Stimulated activated CD4-positive, alpha-beta T cell treated with anti-CD3 and anti-CD28 coated beads, Interleukin-15, amount 100 ng/mL, for 24 hours (primary cell): ENCODE measurements around the gene CEP164.
"Not testable (repeated sequence)": the region's sequence is repeated elsewhere in the genome, so short reads cannot be mapped to it uniquely, and the experiment has no call there.

ENCODE experiments used
- DNase-seq: peaks from one replicate; pipeline ENCODE4 v3.0.0-alpha.2; 2020

Gene CEP164

GRCh38 chr11:117369534-117369933, 41.9 kb downstream of the CEP164 start:
- DNase-seq: no peak

GRCh38 chr11:117371453-117371852, 43.8 kb downstream of the CEP164 start:
- no peak for DNase-seq

GRCh38 chr11:117374316-117375055, 46.8 kb downstream of the CEP164 start:
- DNase-seq: no peak

GRCh38 chr11:117375960-117376359, 48.3 kb downstream of the CEP164 start:
- DNase-seq: no peak

- DNase-seq: no peak
Measured at GRCh38 chr11:117376517-117376916, 48.9 kb downstream of the CEP164 start.

GRCh38 chr11:117378976-117379865, 51.6 kb downstream of the CEP164 start:
- no peak for DNase-seq

GRCh38 chr11:117380676-117381075, 53.0 kb downstream of the CEP164 start:
- no peak for DNase-seq

GRCh38 chr11:117381481-117382387, 54.1 kb downstream of the CEP164 start:
- no peak for DNase-seq

GRCh38 chr11:117382746-117383145, 55.1 kb downstream of the CEP164 start:
- no peak for DNase-seq

- no peak for DNase-seq
Measured at GRCh38 chr11:117384045-117384444, 56.4 kb downstream of the CEP164 start.

GRCh38 chr11:117385471-117385870, 57.8 kb downstream of the CEP164 start:
- no peak for DNase-seq

- no peak for DNase-seq
Measured at GRCh38 chr11:117385906-117386305, 58.3 kb downstream of the CEP164 start.

GRCh38 chr11:117387992-117388755, 60.5 kb downstream of the CEP164 start:
- DNase-seq: no peak

- DNase-seq: no peak
Measured at GRCh38 chr11:117390743-117391142, 63.1 kb downstream of the CEP164 start.

- DNase-seq: no peak
Measured at GRCh38 chr11:117391181-117391580, 63.5 kb downstream of the CEP164 start.

- DNase-seq: no peak
Measured at GRCh38 chr11:117392001-117392690, 64.5 kb downstream of the CEP164 start.

GRCh38 chr11:117392979-117393378, 65.3 kb downstream of the CEP164 start:
- DNase-seq: no peak

- no peak for DNase-seq
Measured at GRCh38 chr11:117394221-117394925, 66.7 kb downstream of the CEP164 start.

- no peak for DNase-seq
Measured at GRCh38 chr11:117395476-117395875, 67.8 kb downstream of the CEP164 start.

GRCh38 chr11:117396970-117397369, 69.3 kb downstream of the CEP164 start:
- no peak for DNase-seq

GRCh38 chr11:117398618-117399017, 71.0 kb downstream of the CEP164 start:
- not testable (repeated sequence) for DNase-seq
